Gastroesophageal sphincter (tissue), 3 donors: ENCODE data around the gene SPRR2E.

ENCODE experiments used
- POLR2A ChIP-seq, 2 donors: fragments of 450-650 bp; IDR thresholded peaks; one replicate each; pipeline ENCODE4 v1.6.1; 2017; ENCODE audit warnings: antibody characterized with exemption in 2 of 2, mild to moderate bottlenecking in 2 of 2, moderate library complexity in 1 of 2
- TF ChIP-seq, protein P1 (sequence below), 4 experiments: fragments of 200-600 bp in 2 of 4; fragments of 450-650 bp in 2 of 4; sonication (generic) in 1 of 4; IDR thresholded peaks; one replicate each; pipeline ENCODE4 v1.5.1; 2017 to 2019; ENCODE audit warnings: antibody characterized with exemption in 4 of 4, mild to moderate bottlenecking in 2 of 4, moderate library complexity in 2 of 4

DNA sequence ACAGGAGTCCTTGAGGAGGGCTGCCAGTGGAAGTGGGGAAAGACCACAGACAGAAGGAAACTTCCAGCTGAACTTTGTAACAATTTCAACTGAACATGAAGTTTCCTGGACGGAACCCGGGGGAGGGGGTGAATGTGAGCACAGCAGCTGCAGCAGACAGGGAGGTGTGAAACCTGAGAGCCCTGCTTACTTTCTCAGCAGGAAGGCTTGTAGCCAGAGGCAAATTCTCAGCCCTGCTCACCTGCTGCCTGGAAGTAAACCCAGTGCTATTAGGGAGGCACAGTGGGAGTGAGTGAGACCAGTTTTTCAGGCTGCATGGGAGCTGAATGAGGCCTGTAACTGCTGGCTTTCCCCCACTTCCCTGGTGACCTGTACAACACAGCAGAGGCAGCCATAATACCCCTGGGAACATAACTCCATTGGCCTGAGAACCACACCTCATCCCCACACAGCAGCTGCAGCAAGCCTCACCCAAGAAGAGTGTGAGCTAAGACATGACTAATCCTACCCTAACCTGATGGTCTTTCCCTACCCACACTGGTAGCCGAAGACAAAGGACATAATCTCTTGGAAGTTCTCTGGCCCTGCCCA, 28.6 kb upstream of the SPRR2E start:
- TF ChIP-seq, protein P1, sequence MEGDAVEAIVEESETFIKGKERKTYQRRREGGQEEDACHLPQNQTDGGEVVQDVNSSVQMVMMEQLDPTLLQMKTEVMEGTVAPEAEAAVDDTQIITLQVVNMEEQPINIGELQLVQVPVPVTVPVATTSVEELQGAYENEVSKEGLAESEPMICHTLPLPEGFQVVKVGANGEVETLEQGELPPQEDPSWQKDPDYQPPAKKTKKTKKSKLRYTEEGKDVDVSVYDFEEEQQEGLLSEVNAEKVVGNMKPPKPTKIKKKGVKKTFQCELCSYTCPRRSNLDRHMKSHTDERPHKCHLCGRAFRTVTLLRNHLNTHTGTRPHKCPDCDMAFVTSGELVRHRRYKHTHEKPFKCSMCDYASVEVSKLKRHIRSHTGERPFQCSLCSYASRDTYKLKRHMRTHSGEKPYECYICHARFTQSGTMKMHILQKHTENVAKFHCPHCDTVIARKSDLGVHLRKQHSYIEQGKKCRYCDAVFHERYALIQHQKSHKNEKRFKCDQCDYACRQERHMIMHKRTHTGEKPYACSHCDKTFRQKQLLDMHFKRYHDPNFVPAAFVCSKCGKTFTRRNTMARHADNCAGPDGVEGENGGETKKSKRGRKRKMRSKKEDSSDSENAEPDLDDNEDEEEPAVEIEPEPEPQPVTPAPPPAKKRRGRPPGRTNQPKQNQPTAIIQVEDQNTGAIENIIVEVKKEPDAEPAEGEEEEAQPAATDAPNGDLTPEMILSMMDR (IDR thresholded peaks at IDR 0.05): no peak
- no peak for TF ChIP-seq POLR2A (IDR thresholded peaks at IDR 0.05)
